Fibroblast of skin of right quadriceps (primary cell): ENCODE data around the gene BMAL2.
A peak's percentile ranks its signal among the peaks of the same experiment; 100 is the strongest.

Experiments
- DNase-seq: peaks from one replicate; pipeline ENCODE4 v3.0.0-alpha.2; 2013

Gene BMAL2, protein sequence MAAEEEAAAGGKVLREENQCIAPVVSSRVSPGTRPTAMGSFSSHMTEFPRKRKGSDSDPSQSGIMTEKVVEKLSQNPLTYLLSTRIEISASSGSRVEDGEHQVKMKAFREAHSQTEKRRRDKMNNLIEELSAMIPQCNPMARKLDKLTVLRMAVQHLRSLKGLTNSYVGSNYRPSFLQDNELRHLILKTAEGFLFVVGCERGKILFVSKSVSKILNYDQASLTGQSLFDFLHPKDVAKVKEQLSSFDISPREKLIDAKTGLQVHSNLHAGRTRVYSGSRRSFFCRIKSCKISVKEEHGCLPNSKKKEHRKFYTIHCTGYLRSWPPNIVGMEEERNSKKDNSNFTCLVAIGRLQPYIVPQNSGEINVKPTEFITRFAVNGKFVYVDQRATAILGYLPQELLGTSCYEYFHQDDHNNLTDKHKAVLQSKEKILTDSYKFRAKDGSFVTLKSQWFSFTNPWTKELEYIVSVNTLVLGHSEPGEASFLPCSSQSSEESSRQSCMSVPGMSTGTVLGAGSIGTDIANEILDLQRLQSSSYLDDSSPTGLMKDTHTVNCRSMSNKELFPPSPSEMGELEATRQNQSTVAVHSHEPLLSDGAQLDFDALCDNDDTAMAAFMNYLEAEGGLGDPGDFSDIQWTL

DNA sequence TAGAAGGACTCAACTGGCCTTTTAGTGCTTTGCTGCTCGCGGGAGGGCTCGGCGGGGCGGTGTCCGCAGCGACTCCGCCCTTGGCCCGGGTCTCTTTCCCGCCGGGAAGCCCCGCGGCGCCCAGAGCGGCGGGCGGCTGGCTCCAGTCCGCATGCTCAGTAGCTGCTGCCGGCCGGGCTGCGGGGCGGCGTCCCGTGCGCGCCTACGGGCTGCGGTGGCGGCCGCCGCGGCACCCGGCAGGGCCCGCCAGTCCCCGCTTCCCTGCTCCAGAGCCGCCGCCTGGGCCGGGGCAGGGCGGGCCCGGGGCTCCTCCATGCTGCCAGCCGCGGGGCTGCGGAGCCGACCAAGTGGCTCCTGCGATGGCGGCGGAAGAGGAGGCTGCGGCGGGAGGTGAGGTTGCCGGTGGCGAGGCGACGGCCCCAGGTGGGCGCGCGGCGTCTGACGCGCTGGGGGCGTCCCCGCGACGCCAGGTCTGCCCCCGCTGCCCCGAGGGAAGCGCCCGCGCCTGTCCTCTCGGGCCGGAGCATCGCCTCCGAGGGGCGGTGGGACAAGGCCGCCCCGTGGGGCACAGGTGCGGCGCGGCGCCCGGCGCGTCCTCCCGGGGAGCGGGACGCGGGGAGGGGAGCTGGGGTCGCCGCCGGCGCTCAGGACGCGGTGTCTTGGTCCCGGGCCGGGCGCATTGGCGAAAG lies at the start of gene BMAL2:
Gene BMAL2, plus strand, starts transcription at position 123 of the 689 bp plus-strand sequence. Its CDS starts 237 bp downstream, at position 360.
- peak; percentile 41 for DNase-seq

DNA sequence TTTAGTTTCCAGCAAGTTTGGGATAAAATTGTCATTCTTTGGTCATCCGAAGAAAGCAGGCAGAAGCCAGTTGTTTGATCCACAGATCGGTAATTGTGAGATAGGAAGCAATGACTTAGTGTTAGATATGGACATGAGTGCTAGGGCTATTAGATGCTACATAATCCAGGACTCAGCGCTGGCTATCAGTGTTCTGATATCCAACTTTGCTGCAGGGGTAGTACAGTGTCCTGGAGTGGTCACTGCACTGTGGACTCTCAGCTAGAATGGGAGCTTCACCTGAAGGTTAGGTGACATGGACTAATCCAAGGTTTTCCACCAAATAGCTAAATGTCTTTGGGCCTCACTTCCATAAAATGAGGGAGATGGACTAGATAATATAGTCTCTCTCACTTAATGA lies 48.6 kb upstream of the BMAL2 start:
- no peak for DNase-seq

DNA sequence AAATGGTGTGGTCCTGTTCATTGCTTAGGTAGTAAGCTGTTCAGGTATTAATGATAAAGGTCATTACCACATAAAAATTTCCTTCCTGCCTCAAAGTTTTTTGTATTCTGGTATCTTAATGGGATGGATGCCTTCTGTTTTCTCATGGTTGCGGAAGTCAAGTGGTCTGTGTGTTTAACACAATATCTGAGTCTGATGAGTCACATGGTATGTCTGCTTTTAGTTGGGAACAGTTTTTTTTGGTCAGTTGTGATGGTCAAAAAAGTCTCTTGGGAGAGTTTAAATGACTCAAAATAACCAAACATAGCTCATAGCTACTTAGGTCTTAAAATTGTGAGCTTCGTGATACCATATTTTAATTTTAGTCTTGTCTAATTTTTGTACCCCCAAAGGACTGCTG lies 47.9 kb upstream of the BMAL2 start:
- peak; percentile 65 for DNase-seq

DNA sequence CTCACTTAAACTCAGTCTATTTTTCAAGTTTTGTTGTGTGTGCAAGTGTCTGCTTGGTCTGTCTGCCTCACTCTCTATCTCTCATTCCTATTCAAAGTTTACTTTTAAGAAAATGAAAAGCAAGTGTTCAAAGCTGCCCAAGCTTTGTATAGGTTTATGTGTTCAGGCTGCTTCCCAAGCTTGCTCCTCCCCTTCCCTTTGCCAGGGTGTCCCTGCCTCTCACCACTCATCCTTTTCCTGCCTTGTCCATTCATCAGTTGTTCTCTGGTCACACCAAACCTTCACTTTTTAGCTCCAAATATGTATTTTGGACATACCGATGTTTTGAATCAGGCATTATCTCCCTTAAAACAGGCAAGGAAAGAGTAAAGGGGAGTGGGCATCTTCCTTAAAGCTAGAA lies 47.2 kb upstream of the BMAL2 start:
- no peak for DNase-seq

DNA sequence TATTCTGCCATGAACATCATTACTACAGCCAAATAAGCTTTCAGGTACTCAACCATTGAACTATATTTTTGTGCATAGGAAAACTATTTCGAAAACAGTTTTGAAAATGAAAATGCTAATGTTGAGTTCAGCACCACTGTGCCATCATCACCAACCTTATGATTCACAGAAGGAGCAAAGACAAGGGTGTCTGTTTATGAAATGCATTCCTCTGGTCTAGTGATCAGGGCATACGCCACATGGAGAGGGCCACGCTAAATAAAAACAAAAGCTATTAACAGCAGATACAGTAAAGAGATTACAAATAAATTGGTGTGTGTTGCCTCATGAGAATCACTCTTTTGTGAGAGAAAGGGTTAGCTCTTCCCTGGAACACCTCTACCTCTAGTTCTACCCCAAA lies 43.2 kb upstream of the BMAL2 start:
- DNase-seq: no peak

DNA sequence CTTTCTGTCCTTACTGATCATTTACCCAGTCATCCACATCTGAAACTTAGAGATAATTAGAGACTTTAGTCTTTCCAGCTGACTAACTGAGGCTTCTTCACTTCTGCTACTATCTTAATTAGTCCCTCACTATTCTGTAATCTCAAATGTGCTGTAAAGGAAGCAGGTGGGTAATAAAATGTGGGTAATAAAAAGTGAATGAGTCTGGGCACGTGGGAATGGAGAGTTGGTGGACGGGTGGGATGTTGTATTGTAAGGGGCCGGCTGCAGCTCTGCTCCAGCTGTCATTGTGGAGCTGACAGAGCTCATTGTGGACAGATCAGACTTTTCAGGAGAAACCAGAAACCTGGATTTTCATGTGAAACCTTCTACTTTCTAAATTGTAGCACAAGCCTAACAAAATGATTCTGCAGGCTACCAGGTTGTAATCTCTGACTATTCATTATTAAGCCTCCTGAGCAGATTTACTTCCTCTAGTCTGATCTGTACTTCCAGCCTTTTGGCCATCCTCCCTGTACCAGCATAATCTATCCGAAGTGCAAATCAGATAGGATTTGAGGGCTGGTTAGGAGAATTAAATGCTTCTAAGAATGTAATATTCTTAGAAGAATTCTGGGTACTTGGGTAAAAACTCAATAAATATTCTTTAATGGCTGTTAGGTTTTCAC lies 42.0 kb upstream of the BMAL2 start:
- no peak for DNase-seq

DNA sequence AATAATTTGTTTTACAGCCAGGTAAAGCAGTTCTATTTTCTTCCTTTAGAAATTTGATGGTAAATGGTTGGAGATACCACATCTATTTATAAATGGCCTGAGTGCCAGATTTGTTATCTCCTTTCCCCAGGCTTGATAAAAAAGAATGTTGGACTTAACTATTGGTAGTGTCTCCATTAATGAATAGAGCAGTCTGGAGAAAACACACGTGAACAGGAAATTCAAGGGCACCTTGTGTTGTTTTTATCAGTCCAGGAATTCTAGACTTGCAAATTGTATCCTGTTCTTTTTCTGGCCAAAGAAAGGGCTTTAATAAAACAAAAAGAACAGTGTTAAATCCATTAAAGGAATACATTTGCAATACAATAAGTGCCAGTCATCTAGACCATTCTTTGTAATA lies 40.8 kb upstream of the BMAL2 start:
- no peak for DNase-seq

DNA sequence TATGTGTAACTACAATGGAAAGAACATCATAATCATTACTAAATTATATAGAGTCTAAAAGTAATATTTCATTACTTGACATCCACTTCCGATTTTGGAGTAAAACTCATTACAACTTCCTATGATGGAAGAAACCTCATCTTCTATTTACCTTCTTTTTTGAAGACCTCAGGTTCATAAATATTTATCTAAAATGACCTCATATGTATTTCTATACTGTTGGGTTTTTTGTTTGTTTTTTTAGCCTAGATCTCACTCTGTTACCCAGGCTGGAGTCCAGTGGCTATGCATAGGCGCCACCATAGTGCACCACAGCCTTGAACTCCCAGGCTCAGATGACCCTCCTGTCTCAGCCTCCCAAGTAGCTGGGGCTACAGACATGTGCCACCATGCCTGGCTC lies 39.9 kb upstream of the BMAL2 start:
- no peak for DNase-seq

DNA sequence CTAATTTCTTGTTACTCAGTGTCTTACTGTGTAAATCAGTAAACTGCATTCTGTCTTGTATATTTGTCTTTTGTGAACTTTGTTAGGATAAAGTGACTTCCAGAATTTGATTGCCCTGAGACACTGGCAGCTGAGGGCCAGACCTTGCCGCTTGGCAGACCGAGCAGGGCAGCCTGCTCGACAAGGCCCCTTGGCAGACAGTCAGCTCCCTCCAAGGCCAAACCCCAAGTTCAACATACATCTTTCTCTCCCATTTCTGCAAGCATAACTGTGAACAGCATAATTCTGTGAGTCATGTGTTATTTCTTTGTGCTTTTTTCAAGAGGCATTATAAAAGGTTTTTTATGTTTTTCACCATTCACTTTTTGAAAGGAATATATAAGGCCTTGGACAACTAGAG lies 39.2 kb upstream of the BMAL2 start:
- DNase-seq: no peak

DNA sequence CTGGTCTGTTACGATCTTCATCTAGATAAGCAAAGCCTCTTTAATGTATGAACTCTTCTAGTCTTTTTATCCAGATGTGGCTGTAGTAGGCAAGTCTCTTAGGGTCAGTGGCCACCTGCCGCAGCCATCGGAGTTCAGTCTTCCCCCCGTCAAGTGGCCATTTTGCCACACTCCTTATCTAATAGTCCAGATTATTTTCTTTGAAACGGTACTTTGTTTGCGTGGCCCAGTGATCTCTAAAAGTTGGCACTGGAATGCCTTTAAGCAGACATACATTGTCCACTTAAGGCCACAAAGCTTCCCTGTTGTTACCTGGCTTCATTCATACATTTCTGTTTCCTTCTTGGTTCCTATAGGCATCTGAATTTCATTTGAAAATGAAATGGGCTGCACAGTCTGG lies 36.0 kb upstream of the BMAL2 start:
- DNase-seq: no peak

DNA sequence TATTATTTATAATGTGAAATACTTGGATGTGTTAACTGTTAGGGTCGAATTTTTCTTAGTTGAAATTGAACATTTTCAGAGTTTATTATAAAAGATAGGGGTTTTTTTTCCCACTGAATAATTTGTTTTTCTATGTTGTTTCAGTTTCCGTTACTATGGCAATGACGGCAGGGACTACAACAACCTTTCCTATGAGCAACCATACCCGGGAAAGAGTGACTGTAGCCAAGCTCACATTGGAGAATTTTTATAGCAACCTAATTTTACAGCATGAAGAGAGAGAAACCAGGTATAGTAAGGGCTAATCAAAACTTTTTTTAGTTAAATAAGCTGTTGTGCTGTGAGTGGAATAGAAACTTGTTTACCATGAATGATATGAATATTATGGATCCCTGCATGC lies 35.1 kb upstream of the BMAL2 start:
- no peak for DNase-seq

DNA sequence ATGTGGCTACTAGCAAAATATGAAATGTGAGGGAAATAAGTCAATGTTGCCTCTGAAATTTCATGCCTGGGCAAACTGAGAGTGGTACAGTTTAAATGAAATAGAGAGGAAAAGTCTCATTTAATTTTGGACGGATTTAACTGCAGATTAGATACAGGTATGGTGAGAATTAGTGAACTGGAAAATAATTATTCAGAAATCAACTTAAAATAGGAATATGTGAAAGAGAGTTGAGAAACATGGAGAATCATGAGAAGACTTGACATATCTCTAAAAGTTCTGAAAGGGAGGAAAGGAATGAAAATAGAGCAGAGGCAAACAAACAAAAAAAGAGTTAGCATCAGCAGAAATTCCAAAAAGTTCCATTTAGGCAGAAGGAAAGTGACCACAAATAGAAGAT lies 33.5 kb upstream of the BMAL2 start:
- no peak for DNase-seq

DNA sequence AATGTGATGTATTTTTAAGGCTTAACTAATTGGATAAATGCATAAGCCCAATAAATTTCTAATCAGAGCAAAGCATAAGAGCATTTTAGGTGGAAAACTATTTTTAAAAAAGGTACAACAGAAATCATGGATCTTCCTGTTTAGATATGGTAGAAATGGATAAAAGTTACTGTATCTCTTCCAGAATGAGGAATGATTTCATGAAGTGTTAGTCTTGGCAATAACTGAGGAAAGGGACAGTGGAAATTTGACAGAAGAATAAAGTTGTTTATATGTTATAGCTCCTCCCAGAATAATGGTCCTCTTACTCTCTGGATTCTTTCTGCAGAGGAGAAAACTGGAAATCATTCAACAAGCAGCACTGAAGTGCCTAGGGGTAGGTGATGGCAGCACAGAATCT lies 32.4 kb upstream of the BMAL2 start:
- DNase-seq: no peak

DNA sequence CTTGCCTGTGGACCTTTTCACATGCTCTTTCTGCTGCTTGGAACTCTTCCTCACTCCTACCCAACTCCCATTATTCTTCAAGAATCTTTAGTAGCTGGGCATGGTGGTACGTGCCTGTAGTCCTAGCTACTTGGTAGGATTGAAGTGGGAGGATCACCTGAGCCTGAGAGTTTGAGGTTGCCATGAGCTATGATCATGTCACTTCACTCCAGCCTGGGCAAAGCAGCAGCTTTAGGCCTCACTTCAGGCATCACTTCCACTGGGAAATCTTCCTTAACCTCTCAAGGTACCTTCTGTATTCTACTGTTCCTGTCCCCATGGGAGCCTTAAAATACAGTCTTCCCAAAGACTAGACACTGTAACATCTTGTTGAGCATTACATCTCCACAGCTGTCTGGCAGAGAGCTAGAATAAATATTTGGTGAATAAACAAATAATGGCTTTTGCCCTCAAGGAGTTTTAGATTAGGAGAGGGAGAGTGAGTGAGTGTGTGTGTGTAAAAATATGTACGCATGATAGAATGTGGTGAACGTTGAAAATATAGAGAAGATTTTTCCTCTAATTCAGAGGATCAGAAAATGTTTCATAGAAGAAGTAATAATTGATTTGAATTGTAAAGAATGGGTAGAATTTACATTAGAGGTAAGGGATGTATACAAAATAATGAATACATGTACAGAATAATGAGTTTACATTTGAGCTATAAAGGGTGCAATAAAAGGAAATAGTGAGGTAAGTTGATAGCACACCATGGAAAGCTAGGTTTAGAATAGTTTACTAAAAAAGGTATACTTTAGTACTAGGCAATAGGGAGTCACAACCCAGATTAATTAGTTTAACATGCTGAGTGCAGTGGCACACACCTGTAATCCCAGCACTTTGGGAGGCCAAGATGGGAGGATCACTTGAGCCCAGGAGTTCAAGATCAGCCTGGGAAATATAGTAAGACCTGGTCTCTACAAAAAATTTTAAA lies 29.2 kb upstream of the BMAL2 start:
- DNase-seq: no peak

DNA sequence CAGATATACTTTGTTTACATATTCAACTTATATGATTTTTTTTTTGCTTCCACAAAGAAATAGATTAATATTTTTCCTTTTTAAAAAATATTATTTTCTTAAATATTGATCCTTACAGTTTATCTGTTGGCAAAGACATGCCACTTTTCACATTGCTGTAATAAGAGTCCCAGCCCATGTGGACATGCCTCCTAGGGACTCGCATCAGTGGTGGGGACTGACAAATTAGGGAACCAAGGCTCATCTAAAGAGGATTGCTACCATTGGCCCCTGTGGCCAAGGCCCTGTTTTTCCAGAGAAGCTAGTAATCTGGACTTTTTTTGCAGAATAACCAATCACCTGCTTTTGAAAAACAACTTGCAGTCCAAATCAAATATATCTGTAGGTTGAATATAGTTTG lies 27.8 kb upstream of the BMAL2 start:
- no peak for DNase-seq

DNA sequence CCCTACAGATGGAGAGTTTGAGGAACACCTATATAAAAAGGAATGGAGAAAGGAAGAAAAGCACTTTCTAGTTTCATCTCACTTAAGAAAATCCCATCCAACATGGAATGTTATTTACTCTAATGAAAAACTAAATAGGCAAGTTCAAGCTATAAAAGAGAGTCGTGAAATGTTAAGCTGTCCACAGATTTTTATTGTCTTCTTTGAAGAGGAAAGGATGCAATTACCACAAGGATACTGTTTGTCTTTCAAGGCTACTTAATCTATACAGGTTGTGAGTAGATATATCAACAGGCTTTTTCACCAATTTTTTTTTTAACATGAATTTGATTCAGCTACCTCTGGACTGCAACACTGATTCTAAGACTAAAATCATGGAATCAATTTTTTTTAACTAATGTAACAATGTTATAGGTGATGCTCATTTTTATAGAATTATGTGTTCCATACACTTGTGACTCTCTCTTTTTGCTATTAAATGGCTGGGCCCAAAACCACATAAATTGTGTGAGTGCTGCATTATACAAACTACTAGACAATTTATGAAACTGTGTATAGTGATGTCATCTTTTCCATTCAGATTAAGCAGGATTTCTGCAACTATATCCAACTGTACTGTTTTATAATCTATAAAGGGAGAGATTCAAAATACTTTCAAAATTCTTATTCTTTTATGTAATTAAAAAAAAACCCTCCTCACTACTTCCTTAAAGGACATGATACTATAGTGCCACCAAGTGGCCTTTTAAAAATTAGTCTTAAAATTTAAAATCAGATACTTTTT lies 26.8 kb upstream of the BMAL2 start:
- peak; percentile 38 for DNase-seq

DNA sequence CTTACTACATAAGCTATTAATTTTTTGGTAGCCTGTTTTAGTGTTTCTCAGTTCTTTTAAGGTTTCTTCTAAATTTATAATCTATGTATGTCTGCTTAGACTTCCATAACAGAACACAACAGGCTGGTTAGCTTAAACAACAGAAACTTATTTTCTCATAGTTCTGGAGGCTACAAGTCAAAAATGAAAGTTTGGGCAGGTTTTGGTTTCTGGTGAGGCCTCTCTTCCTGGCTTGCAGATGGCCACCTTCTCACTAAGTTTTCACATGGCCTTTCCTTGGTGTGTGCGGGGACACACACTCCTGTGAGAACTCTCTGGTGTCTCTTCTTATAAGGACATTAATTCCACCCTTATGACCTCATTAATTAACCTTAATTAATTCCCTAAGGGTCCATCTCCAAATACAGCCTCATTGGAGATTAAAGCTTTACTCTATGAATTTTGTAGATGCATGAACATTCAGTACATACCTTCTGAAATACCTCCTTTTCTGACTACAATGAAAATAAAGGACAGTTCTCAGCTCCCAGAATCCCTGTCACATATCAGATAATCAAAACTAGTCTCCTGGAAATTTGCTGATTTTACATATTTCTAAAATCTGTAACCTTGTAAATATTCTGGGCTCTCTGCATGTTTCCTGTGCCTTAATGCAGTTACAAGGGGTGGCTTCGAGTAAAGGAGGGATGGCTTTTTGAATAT lies 23.2 kb upstream of the BMAL2 start:
- no peak for DNase-seq

DNA sequence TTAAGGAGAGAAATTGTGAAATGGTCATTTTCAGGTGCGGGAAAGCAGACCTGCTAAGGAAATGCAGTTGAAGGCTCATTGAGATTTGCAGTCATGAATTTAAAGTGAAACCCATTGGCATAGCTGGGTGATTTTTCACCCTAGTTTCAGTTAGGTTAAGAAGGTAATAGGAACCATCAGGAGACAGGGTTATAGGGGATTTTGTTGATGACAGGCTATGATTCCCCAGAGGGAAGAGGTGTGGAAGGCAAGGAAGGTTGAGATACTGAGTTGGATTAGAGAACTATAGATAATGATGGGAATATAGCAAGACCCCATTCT lies 22.7 kb upstream of the BMAL2 start:
- no peak for DNase-seq

DNA sequence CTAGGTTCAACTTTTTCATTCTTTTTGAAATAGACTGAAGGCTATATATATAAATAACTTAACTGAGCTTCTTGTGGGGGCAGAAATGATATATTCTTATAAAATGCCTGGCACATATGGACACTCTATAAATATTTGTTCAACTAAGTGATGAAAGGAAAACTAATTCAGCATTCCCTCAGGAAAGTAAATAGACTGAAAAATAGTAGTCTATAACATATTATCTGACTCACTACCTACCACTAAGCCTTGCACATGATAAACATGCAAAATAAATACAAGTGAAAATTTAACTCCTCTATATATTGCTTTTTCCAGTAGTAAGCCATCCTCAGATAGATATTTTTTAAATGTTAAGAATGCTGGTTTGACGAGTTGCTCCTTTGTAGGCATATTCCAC lies 15.7 kb upstream of the BMAL2 start:
- DNase-seq: no peak

DNA sequence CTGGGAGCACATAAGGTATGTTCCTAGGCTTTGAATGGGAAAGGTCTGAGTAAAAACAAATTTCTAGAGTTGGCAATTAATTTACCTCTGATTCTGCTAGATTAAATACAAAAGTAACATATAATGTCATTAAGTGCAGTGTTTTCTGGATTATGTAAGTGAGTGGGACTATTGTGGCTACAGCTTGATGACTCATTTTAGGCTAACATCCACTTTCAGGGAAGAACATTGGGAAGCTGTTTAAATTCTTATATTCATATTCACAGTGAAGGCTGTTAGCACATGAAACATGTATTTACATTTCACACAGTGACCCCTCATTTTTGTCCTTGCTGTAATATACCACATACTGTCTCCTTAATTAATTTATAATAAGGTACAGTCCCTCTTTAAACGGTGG lies 13.2 kb upstream of the BMAL2 start:
- DNase-seq: peak; percentile 81

DNA sequence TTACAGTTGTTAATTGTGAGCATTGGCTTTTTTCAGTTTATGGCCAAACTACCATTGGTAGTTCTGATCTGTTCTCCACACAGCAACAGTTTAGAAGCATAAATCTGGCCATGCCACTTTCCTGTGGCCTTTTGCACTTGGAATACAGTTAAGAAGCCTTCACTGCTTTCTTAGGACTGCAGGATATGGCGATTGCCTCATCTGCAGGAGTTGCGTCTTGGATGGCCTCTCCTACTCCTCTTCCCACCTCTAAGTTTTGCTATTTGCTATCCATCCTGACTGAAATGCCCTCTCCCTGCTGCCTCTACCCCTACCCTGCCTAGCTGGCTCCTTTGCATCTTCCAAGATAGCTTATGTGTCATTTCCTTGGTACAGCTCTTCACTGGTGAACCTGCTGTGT lies 12.8 kb upstream of the BMAL2 start:
- DNase-seq: no peak
